Lung (tissue), 12 donors: ENCODE measurements around the gene SAMHD1. TPM values are rescaled to one million over a fixed set of nuclear protein-coding genes. Genes with fewer than 3 reads are reported as not detected.
"Not testable (repeated sequence)": the region's sequence is repeated elsewhere in the genome, so short reads cannot be mapped to it uniquely, and the experiment has no call there.

Source experiments
- ATAC-seq: fragments of 200-7000 bp; cut with Tn5 transposase; one replicate; pipeline ENCODE4 v1.9.1; 2020; ENCODE audit warnings: moderate number of reproducible peaks; ENCODE audit not compliant: insufficient read depth, low FRiP score
- DNase-seq, 3 donors: peaks; one replicate each; pipeline ENCODE4 v3.0.0-alpha.2; 2013 to 2017
- H3K27ac ChIP-seq, 2 donors: one replicate each; pipeline ENCODE4 v1.5.1; 2013; ENCODE audit warnings: mild to moderate bottlenecking in 2 of 2, moderate library complexity in 2 of 2, control low read depth in 1 of 2, inconsistent platforms in 1 of 2, low read depth in 1 of 2, low read length in 1 of 2
- H3K27me3 ChIP-seq, 3 donors: one replicate each; pipeline ENCODE4 v1.5.1; 2013; ENCODE audit warnings: low read length in 2 of 3; ENCODE audit not compliant: control insufficient read depth in 3 of 3, insufficient read depth in 3 of 3
- H3K36me3 ChIP-seq, 4 donors: one replicate each; pipeline ENCODE4 v1.5.1; 2013; ENCODE audit warnings: low read length in 4 of 4, mild to moderate bottlenecking in 1 of 4, moderate library complexity in 1 of 4; ENCODE audit not compliant: control insufficient read depth in 4 of 4, insufficient read depth in 4 of 4
- H3K4me1 ChIP-seq, 5 donors: one replicate each; pipeline ENCODE4 v1.5.1; 2013; ENCODE audit warnings: low read length in 5 of 5, mild to moderate bottlenecking in 2 of 5, moderate library complexity in 1 of 5; ENCODE audit not compliant: control insufficient read depth in 5 of 5, insufficient read depth in 5 of 5
- H3K4me3 ChIP-seq: one replicate; pipeline ENCODE4 v1.5.1; 2013; ENCODE audit warnings: mild to moderate bottlenecking, control low read depth, moderate library complexity
- H3K9ac ChIP-seq, 2 donors: one replicate each; pipeline ENCODE4 v1.5.1; 2013; ENCODE audit warnings: low read length in 2 of 2, control low read depth in 1 of 2; ENCODE audit not compliant: insufficient read depth in 1 of 2
- H3K9me3 ChIP-seq, 4 donors: one replicate each; pipeline ENCODE4 v1.5.1; 2013; ENCODE audit warnings: low read length in 3 of 4, mild to moderate bottlenecking in 1 of 4, moderate library complexity in 1 of 4; ENCODE audit not compliant: control insufficient read depth in 4 of 4, insufficient read depth in 3 of 4
- WGBS, 2 donors: extraction: QIAGEN DNeasy Blood & Tissue Kit; methylation state at CpG; one replicate each; pipeline ENCODE4 v1.1.7; 2013; 5-methylcytosine and 5-hydroxymethylcytosine counted together
- polyA plus RNA-seq, 2 donors: library from polyadenylated mRNA; stranded (reverse); fragments of 200-250 nt; gene quantifications; one replicate each; pipeline ENCODE4 v1.2.1, GENCODE V29; 2013
- total RNA-seq, 2 donors: library from RNA; depleted of rRNA in 1 of 2; stranded (reverse); fragments of >200 nt in 1 of 2; gene quantifications; one replicate each; pipeline ENCODE4 v1.2.1, GENCODE V29; 2014 to 2021
- TF ChIP-seq, protein P1 (sequence below): IDR thresholded peaks from 2 replicates; pipeline ENCODE4 v1.5.1; 2012; ENCODE audit warnings: mild to moderate bottlenecking; ENCODE audit errors: control extremely low read depth, extremely low read depth
- donor health status: control.
- donor health status: control.
- donor health status: Bipolar disorder and iron deficiency.
- donor health status: healthy.
- donor health status: DM: yes; HTN: yes; CAD: no.

The SAMHD1 gene
- total and polyA plus RNA-seq, 4 donors = 59.7 to 184 (median 90.9) TPM

DNA sequence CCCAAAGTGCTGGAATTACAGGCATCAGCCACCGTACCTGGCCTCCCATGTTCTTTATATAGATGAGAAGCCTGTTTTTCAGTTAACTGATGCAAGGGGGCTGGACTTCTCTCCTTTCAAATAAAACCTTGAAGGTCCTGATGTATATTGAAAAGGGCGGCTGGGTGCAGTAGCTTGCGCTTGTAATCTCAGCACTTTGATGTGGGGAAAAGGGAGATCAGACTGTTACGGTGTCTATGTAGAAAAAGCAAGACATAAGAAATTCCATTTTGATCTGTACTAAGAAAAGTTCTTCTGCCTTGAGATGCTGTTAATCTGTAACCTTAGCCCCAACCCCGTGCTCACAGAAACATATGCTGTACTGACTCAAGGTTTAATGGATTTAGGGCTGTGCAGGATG lies 16.1 kb upstream of the SAMHD1 start:
- no peaks in the 10 kb centered on the region for H3K27me3 ChIP-seq
- WGBS, 2 donors = 90 to 95% methylated on average over 5 of the region's 5 CpGs
- no peaks in the 10 kb centered on the region for H3K4me1 ChIP-seq
- ATAC-seq (no peak), DNase-seq (no peak)
- H3K9ac ChIP-seq = no peak overlapping the region
- TF ChIP-seq, protein P1, sequence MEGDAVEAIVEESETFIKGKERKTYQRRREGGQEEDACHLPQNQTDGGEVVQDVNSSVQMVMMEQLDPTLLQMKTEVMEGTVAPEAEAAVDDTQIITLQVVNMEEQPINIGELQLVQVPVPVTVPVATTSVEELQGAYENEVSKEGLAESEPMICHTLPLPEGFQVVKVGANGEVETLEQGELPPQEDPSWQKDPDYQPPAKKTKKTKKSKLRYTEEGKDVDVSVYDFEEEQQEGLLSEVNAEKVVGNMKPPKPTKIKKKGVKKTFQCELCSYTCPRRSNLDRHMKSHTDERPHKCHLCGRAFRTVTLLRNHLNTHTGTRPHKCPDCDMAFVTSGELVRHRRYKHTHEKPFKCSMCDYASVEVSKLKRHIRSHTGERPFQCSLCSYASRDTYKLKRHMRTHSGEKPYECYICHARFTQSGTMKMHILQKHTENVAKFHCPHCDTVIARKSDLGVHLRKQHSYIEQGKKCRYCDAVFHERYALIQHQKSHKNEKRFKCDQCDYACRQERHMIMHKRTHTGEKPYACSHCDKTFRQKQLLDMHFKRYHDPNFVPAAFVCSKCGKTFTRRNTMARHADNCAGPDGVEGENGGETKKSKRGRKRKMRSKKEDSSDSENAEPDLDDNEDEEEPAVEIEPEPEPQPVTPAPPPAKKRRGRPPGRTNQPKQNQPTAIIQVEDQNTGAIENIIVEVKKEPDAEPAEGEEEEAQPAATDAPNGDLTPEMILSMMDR = no peak
- H3K36me3 ChIP-seq = no peaks in the 10 kb centered on the region
- H3K4me3 ChIP-seq = no peak overlapping the region
- H3K27ac ChIP-seq = no peak overlapping the region
- H3K9me3 ChIP-seq = peaks cover 0 to 2% (median 0%) of the 10 kb centered on the region in 4 donors

DNA sequence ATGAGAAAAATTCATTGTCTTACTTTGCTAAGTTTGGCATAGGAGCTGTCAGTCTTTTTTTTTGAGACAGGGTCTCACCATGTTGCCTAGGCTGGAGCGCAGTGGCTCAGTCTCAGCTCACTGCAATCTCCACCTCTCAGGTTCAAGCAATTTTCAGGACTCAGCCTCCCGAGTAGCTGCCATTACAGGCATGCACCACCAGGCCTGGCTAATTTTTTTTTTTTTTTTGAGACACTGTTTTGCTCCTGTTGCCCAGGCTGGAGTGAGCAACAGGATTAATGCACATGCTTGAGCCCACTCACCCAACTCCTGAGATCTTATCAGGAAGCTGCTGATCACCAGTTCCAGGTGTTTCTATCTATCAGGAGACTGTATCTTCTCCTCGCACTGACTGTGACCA lies 15.5 kb upstream of the SAMHD1 start:
- not testable (repeated sequence) for DNase-seq, H3K9ac ChIP-seq, ATAC-seq, H3K4me3 ChIP-seq, H3K36me3 ChIP-seq, H3K27ac ChIP-seq, H3K9me3 ChIP-seq, H3K27me3 ChIP-seq, H3K4me1 ChIP-seq
- WGBS, 2 donors = 89 to 97% methylated on average over 3 of the region's 3 CpGs

DNA sequence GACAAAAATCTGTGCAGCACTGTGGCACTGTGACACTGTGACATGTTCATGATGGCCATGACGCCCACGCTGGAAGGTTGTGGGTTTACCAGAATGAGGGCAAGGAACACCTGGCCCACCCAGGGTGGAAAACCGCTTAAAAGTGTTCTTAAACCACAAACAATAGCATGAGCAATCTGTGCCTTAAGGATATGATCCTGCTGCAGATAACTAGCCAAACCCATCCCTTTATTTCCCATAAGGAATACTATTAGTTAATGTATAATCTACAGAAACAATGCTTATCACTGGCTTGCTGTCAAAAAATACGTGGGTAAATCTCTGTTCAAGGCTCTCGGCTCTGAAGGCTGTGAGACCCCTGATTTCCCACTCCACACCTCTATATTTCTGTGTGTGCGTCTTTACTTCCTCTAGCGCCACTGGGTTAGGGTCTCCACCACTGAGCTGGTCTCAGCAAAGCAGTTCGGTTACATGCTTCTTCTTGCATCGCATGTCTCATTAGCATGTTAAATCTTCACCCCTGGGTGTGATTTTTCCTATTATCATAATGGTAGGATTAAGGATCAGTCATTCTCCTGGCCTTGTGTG lies 10.9 kb upstream of the SAMHD1 start:
- H3K27ac ChIP-seq, H3K9ac ChIP-seq, H3K27me3 ChIP-seq, DNase-seq, H3K9me3 ChIP-seq, H3K4me1 ChIP-seq, ATAC-seq, H3K4me3 ChIP-seq, H3K36me3 ChIP-seq: not testable (repeated sequence)
- 88 to 89% methylated on average over 9 of the region's 9 CpGs for WGBS, 2 donors

- Histone ChIP-seq H3K27me3 (no peaks in the 10 kb centered on the region), H3K36me3 (no peaks in the 10 kb centered on the region), H3K9me3 (peaks cover 0 to 2% (median 0%) of the 10 kb centered on the region in 4 donors), H3K27ac (no peak overlapping the region), H3K4me1 (peaks cover 0 to 10% (median 0%) of the 10 kb centered on the region in 5 donors), H3K9ac (no peak overlapping the region), H3K4me3 (no peak overlapping the region)
- no peak for ATAC-seq
- WGBS, 2 donors = 64 to 86% methylated on average over 4 of the region's 4 CpGs
- DNase-seq = no peak
- TF ChIP-seq, protein P1 = no peak
Observed at GRCh38 chr20:36959242-36959641, 7.7 kb upstream of the SAMHD1 start.
